Activated naive CD8-positive, alpha-beta T cell treated with anti-CD3 and anti-CD28 coated beads, Interleukin-2, amount 50 U/mL, for 24 hours (primary cell): ENCODE data around the gene CALHM3.

ENCODE experiments used
- ATAC-seq: fragments of 150-1000 bp; cut with Tn5 transposase; one replicate; pipeline ENCODE4 v1.10.0; 2021
- DNase-seq: peaks from one replicate; pipeline ENCODE4 v3.0.0; 2021
- H3K27ac Mint-ChIP-seq: one replicate; pipeline ENCODE4 v1.8.0; 2021; ENCODE audit warnings: mild to moderate bottlenecking, mixed read lengths
- H3K27me3 Mint-ChIP-seq: one replicate; pipeline ENCODE4 v1.8.0; 2021; ENCODE audit warnings: mixed read lengths
- H3K36me3 Mint-ChIP-seq: one replicate; pipeline ENCODE4 v1.8.0; 2021; ENCODE audit warnings: low read depth, mixed read lengths
- H3K4me1 Mint-ChIP-seq: one replicate; pipeline ENCODE4 v1.8.0; 2021; ENCODE audit warnings: mixed read lengths
- H3K4me3 Mint-ChIP-seq: one replicate; pipeline ENCODE4 v1.8.0; 2021; ENCODE audit warnings: mild to moderate bottlenecking, moderate library complexity, mixed read lengths
- H3K9me3 Mint-ChIP-seq: one replicate; pipeline ENCODE4 v1.8.0; 2021; ENCODE audit warnings: mixed read lengths

Gene CALHM3

DNA sequence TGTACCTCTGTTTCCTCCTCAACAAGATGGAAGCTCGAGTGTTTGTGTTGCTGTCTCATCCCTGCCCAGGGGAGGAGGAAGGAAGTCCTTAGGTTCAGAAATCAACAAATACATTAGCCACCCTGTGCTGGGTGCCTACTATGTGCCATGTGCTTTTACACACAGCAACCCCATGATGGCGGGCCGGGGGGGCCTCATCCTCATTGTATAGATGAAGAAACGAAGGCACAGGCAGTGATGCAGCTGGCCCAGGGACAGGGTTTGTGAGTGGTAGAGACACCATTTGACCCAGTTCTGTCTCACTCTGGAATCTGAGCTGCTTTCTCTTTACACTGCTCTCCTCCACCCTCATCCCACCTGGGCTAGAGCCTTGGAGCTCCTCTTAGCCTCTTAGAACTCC is 25.0 kb downstream of the CALHM3 start:
- Mint-ChIP-seq H3K4me3 (no peak overlapping the region), H3K27me3 (no peaks in the 10 kb centered on the region), H3K4me1 (peaks cover 29% of the 10 kb centered on the region), H3K36me3 (no peaks in the 10 kb centered on the region), H3K27ac (no peak overlapping the region), H3K9me3 (no peaks in the 10 kb centered on the region)
- no peak for DNase-seq
- ATAC-seq: no peak

DNA sequence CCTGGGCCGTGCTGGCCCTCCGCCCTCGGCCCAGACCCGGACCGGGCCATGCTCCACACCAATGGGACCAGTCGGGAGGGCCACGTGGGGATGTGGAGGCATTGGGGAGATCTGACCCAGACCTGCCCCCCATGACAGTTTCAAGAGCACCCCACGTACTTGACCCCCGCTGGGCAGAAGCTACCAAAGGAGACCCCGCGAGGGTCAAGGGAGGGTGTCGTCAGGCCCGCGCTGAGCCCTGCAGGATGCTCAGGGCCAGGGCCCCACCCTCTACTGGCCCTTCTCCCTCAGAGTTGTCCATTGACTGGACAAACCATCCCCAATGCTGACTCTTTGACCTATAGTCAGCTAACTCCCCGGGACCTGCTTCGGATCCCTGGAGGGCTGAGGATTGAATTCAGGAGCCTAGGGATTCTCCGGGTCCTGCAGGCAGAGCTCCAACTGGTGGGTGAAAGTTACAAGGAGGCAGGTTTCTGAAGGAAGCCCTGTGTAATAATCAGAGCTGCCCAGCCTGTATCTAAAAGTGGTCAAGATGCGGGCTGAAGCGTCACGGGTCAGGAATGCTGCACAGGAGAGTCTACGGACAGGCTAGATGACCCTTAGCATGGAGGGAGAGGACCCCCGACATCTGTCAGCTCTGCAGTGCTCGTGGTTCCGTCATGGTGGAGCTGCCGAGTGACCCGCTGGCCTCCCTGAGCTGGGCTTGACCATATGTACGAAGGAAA is 26.4 kb downstream of the CALHM3 start:
- no peaks in the 10 kb centered on the region for H3K9me3 Mint-ChIP-seq
- H3K27ac Mint-ChIP-seq: peak overlapping the region; percentile 42
- peaks cover 34% of the 10 kb centered on the region for H3K4me1 Mint-ChIP-seq

DNA sequence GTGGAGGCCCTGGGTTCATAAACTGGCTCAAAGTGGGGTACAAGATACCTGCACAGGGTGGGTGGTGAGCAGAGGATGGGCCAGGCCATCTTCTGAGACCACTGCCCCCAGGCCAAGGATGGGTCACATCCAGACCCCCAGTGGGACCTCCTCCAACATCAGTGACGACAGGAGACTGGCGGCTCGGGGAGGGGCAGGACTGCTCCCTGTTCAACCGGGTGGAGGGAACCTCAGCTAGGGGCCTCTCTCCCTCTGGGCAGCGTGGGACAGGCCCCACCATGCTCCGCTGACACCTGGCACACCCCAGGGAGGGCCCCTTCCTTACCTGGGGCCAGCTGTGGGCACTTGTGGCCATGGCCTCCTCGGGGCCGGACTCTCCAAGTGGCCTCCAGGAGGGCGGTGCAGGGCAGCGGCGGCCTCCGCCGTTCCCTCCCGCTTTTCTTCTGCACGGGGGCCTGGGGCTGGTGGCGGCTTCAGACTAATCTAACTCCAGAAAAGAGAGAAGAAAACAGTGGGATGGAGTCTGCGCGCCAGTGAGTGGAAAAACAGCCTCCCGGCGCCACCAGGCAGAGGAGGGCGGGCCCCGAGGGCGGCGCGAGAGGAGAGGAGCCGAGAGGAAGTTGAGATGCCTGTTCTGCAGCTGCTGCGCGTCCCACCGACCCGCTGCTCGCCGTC is 27.1 kb downstream of the CALHM3 start, which contains the start of gene CALHM2:
TSS of gene CALHM2 (minus strand) at position 540 of the 675 bp plus-strand sequence. CDS start 2,429 bp downstream, outside the sequence.
- H3K27ac Mint-ChIP-seq: peak within 1 kb of the TSS; percentile 42
- peak within 1 kb of the TSS; percentile 77 for H3K4me3 Mint-ChIP-seq
- H3K9me3 Mint-ChIP-seq: no peaks in the 10 kb centered on the region
- peak; percentile 72 for DNase-seq
- H3K36me3 Mint-ChIP-seq: peaks cover 10% of the 10 kb centered on the region
- ATAC-seq: peak; percentile 78
- H3K27me3 Mint-ChIP-seq: no peaks in the 10 kb centered on the region
- peaks cover 34% of the 10 kb centered on the region for H3K4me1 Mint-ChIP-seq

More for the DNA sequence above, 26.4 kb downstream of the CALHM3 start:
- peak overlapping the region; percentile 77 for H3K4me3 Mint-ChIP-seq
- H3K27me3 Mint-ChIP-seq: no peaks in the 10 kb centered on the region
- ATAC-seq (no peak), DNase-seq (no peak)
- H3K36me3 Mint-ChIP-seq: peaks cover 8% of the 10 kb centered on the region

DNA sequence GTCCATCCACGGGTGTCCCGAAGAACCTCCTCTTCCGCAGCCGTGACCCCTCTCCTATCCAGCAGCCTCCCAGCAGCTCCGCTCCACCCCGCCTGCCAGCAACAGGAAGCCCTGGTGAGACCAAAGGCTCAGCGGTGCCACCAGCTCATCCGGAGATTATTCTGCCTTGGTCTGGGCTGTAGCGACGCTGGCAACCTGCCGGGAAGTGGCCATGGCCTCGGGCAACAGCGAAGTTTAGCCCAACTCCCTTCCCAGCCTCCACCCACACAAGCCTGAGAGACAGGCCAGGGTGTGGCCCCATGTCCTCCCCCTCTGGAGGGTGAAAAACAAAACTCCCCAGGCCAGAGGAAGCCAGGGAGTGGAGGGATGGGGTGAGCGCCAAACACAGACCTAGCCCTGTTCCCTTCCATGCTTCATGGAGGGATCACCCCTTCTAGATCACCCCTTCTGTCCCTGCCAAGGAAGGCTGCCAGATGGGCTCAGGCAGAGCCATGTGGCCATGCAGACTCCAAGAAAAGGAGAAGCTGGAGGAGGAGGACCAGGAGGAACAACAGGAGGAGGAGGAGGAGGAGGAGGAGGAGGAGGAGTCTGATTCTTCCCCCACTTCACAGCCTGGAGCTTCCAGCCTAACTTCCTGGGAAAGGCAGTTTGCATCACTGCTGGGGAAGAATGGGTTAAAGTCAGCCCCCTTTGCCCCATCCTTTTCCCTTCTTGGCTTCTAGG is 27.8 kb downstream of the CALHM3 start:
- ATAC-seq (peak; percentile 60), DNase-seq (peak; percentile 43)
- peaks cover 14% of the 10 kb centered on the region for H3K36me3 Mint-ChIP-seq
- peak overlapping the region; percentile 77 for H3K4me3 Mint-ChIP-seq
- H3K4me1 Mint-ChIP-seq: peaks cover 34% of the 10 kb centered on the region
- no peaks in the 10 kb centered on the region for H3K9me3 Mint-ChIP-seq
- peak overlapping the region; percentile 51 for H3K27ac Mint-ChIP-seq
- no peaks in the 10 kb centered on the region for H3K27me3 Mint-ChIP-seq

DNA sequence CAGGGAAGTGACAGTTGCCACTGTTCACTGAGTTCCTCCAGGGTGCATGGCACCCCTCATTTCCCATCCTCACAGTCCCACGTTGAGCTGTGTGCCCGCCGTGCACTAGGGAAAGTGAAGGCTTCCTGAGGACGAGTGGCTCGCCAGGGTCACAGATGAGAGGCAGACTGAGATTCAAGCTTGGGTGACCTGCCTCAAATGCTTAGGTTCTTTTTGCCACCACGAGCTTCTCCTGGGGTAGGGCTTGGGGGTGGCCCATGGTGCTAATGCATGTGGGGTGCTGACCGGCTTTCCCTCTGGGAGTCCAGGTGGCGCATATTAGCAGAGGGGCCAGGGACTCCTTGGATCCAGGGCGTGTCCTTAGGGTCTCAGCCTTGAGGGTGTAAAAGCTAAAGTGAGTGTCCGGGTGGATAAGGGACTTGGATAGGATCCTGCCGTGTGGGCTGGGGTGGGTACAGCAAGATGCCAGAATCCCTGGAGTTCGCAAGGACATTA is 28.8 kb downstream of the CALHM3 start:
- Mint-ChIP-seq H3K4me3 (peak overlapping the region; percentile 77), H3K4me1 (peaks cover 34% of the 10 kb centered on the region), H3K27me3 (no peaks in the 10 kb centered on the region), H3K27ac (peak overlapping the region; percentile 51), H3K9me3 (no peaks in the 10 kb centered on the region), H3K36me3 (peaks cover 21% of the 10 kb centered on the region)
- DNase-seq: no peak
- ATAC-seq: no peak

DNA sequence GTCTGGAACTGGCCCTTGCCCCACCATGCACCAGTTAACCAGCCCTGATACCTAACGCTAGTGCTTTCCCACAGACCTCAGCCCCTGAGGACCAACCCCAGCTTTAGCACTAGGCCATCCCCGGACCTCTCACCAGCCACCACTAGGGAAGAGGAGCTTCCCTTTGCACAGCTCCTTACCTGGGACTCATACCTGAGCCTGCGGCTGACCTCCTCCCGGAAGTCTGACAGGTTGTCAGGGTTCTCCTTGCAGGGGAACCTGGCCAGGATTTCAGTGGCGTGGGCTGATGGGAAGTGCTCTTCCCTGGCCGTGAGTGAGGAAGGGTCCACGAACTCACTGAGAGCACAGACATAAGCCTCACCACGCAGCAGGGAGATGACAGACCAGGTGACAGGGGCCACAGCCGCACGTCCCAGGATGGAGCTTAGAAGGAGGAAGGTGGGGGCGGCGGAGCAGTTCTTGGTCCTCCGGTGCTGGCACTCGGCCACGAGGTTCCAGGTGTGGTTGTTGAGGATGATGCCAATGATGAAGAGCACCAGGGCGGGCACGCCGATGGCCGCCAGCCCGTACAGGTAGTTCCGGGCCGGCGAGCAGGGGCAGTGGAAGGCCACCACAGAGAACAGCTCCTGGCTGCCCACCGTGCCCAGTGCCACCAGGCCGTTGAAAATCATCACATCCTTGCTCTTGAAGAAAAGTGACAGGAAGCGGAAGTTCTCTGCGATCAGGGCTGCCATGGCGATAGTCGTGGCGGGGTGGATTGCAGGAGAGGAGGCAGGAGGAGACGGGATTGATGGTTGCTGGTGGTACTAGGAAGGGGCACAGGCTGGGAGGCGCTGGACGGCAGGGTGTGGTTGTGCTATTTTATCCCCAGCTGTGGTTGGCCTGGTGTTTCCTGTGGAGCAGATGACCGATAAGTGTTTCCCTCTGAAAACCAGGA is 29.6 kb downstream of the CALHM3 start:
- H3K9me3 Mint-ChIP-seq: no peaks in the 10 kb centered on the region
- no peaks in the 10 kb centered on the region for H3K27me3 Mint-ChIP-seq
- peak overlapping the region; percentile 49 for H3K27ac Mint-ChIP-seq
- peaks cover 34% of the 10 kb centered on the region for H3K4me1 Mint-ChIP-seq
- DNase-seq (no peak), ATAC-seq (no peak)
- H3K36me3 Mint-ChIP-seq: peaks cover 27% of the 10 kb centered on the region
- no peak overlapping the region for H3K4me3 Mint-ChIP-seq

DNA sequence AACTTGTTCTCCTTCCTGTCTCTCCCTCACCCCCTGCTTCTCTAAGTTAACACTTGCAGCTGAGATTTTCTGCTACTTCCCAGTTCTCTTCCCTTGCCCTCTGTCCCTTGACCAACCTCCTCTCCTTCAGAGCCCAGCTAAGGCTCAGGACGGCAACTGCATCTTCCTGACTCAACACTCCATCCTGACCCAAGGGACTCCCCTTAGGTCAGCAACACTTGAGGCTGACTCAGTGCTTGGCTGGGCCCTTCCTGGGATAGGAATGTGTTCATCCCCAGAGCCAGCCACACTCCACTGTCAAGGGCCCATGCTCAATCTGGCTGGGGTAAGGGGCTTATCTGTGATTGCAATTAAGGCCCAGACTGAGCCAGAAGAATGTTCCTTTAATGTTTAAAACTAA is 30.3 kb downstream of the CALHM3 start:
- Mint-ChIP-seq H3K4me1 (peaks cover 34% of the 10 kb centered on the region), H3K27ac (peak overlapping the region; percentile 33), H3K36me3 (peaks cover 33% of the 10 kb centered on the region), H3K9me3 (no peaks in the 10 kb centered on the region), H3K4me3 (no peak overlapping the region), H3K27me3 (no peaks in the 10 kb centered on the region)
- DNase-seq: no peak
- no peak for ATAC-seq

DNA sequence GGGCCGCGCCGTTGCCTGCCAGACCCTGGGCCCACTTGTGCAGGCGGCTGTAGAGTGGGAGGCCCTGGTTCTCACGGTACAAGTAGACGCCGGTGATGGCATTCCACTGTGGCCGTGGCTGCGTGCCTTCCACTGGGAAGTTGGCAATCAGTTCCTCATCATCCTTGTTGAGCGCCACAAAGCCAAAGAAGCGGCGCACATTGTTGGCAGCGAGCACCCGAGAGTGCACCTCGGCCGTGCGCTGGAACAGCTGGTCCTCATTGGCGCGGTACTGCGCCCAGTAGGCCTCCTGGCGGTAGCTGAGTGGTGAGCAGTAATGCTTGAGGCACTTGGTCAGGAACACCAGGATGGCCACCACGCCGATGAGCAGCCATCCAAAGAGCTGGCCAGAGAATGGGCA is 31.9 kb downstream of the CALHM3 start:
- H3K4me3 Mint-ChIP-seq: no peak overlapping the region
- peaks cover 28% of the 10 kb centered on the region for H3K4me1 Mint-ChIP-seq
- ATAC-seq (no peak), DNase-seq (no peak)
- no peaks in the 10 kb centered on the region for H3K9me3 Mint-ChIP-seq
- H3K27me3 Mint-ChIP-seq: no peaks in the 10 kb centered on the region
- H3K27ac Mint-ChIP-seq: peak overlapping the region; percentile 40
- peaks cover 43% of the 10 kb centered on the region for H3K36me3 Mint-ChIP-seq

DNA sequence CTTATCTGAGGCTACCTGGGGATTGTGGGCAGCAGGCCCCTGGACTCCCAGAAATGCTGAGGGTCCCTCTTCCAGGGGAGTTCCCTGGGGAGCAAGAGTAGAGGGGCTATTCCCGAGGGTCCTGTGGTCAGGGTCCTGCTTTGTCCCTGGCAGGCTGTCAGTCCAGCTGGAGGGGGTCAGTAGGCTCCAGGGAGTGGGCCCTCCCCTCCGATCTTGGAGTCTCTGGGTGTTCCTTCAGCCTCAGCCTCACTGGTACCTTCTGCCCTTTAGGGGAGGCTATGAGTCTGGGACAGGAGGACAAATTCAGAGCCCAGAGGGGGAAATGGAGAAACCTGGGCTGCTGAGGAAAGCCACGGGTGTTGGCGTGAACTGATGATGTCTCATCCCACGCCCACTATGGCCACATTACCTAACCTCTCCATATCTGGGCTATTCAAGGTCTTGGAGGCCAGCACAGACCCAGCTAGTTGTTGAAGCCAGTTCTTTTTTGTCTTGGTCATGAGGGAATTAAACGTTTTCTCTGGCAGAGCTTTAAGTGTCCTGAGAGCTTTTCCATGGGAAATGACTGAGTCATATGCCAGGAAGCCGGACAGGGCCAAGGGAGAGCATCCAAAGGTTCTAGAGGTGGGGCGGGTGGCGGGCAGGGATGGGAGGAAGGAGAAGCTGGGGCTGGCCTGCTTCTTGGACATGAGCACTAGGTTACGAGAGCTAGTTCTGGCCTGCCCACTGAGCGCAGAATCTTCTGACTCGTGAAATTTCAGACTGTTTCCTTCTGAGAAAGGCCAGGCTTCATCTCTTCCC is 33.1 kb downstream of the CALHM3 start:
- DNase-seq (no peak), ATAC-seq (no peak)
- no peaks in the 10 kb centered on the region for H3K9me3 Mint-ChIP-seq
- no peak overlapping the region for H3K27ac Mint-ChIP-seq
- H3K4me1 Mint-ChIP-seq: peaks cover 22% of the 10 kb centered on the region
- peaks cover 47% of the 10 kb centered on the region for H3K36me3 Mint-ChIP-seq
- no peaks in the 10 kb centered on the region for H3K27me3 Mint-ChIP-seq
- no peak overlapping the region for H3K4me3 Mint-ChIP-seq

DNA sequence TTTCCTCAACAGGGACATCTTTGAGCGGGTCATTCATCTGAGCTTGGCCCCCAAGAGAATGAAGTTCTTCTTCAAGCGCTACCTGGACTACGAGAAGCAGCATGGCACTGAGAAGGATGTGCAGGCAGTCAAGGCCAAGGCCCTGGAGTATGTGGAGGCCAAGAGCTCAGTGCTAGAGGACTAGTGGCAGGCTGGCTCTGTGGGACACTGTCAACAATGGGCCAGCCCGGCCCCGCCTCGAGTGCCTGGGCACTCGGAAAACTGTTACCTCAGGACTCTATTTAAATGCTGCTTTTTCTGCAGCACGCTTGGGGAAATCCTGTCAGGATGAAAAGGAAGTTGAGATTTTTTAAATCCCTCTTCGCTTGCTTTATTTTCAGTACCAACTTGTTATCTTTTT is 33.7 kb downstream of the CALHM3 start:
- DNase-seq: no peak

DNA sequence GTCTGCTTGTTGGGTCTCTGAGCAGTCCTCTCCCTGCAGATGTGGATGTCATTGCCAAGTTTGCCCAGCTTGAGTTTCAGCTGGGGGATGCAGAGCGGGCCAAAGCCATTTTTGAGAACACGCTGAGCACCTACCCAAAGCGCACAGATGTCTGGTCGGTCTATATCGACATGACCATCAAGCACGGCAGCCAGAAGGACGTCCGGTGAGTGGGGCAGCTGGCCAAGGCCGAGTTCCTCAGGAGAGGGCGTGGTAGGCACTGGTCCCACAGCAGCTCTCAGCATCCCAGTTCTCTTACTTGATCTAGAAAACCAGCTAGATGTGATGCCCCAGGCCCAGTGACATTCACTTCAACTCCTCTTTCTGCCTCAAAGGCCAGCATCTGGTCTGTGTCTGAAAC is 34.6 kb downstream of the CALHM3 start:
- H3K4me1 Mint-ChIP-seq: peaks cover 9% of the 10 kb centered on the region
- DNase-seq: no peak
- H3K27me3 Mint-ChIP-seq: no peaks in the 10 kb centered on the region

More for the DNA sequence above, 33.7 kb downstream of the CALHM3 start:
- ATAC-seq: no peak
- H3K4me1 Mint-ChIP-seq: peaks cover 16% of the 10 kb centered on the region
- no peak overlapping the region for H3K4me3 Mint-ChIP-seq
- H3K36me3 Mint-ChIP-seq: peaks cover 50% of the 10 kb centered on the region
- H3K27me3 Mint-ChIP-seq: no peaks in the 10 kb centered on the region
- no peaks in the 10 kb centered on the region for H3K9me3 Mint-ChIP-seq
- peak overlapping the region; percentile 14 for H3K27ac Mint-ChIP-seq

DNA sequence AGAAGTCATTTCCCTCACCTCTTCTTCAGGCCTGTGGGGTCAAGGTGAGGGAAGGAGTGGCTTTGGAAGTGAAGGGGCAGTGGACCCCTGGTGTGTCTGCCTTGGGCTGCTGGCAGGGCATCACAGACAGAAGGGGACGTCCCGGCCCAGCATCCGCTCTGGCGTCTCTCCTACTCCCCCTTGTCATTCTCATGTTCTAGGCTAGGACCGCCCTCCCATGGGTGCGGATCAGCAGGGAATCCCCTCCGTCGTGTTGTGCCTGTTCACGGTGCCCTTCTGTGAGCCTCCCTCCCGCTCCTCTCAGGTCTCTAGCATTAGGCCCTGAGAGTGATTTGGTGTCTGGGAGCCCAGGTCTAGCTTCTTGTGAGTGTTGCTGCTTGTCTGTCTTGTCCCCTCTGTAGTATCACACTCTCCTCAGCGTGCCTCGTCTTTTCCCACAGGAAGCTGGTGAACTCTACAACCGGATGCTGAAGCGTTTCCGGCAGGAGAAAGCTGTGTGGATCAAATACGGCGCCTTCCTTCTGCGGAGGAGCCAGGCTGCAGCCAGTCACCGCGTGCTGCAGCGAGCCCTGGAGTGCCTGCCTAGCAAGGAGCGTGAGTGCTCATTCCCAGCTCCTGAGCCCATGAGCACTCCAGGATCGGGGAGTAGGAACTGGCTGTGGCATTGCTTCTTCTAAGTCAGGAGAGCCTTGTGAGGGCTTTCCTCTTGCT is 35.4 kb downstream of the CALHM3 start:
- Mint-ChIP-seq H3K9me3 (no peaks in the 10 kb centered on the region), H3K4me1 (peaks cover 1% of the 10 kb centered on the region), H3K4me3 (no peak overlapping the region), H3K36me3 (peaks cover 62% of the 10 kb centered on the region), H3K27ac (no peak overlapping the region), H3K27me3 (no peaks in the 10 kb centered on the region)
- DNase-seq: no peak
- no peak for ATAC-seq

More for the DNA sequence above, 34.6 kb downstream of the CALHM3 start:
- Mint-ChIP-seq H3K36me3 (peaks cover 58% of the 10 kb centered on the region), H3K4me3 (no peak overlapping the region), H3K9me3 (no peaks in the 10 kb centered on the region), H3K27ac (no peak overlapping the region)
- ATAC-seq: no peak

DNA sequence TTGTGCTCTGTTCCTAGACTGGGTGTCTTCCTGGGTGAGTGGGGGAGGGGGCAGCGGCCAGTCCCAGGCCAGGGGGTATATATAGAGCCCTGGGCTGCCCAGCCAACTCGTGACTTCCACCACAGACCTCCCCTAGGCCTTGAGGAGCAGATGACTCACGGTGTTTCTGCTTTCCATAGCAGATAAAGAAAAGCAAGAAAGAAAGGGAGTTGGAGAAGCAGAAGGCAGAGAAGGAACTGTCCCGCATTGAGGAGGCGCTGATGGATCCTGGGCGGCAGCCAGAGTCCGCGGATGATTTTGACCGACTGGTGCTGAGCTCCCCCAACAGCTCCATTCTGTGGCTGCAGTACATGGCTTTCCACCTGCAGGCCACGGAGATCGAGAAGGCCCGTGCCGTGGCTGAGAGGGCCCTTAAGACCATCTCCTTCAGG is 37.0 kb downstream of the CALHM3 start:
- Mint-ChIP-seq H3K27ac (no peak overlapping the region), H3K27me3 (no peaks in the 10 kb centered on the region), H3K36me3 (peaks cover 67% of the 10 kb centered on the region), H3K9me3 (no peaks in the 10 kb centered on the region), H3K4me3 (no peak overlapping the region), H3K4me1 (no peaks in the 10 kb centered on the region)
- no peak for ATAC-seq
- no peak for DNase-seq
